Epithelial cell of esophagus (primary cell): ENCODE results near the gene ITPR2.

Experiments
- DNase-seq: peaks from one replicate; pipeline ENCODE4 v3.0.0; 2010; ENCODE audit warnings: low read depth
- H3K4me3 ChIP-seq: 2 replicates; pipeline ENCODE4 v1.5.1; 2011; ENCODE audit warnings: mild to moderate bottlenecking, low read length, control low read depth
- TF ChIP-seq, protein P1 (sequence below): IDR thresholded peaks from 2 replicates; pipeline ENCODE4 v1.5.1; 2011; ENCODE audit warnings: low read depth, mild to moderate bottlenecking, low read length, control low read depth, inconsistent platforms; ENCODE audit not compliant: insufficient read depth; ENCODE audit errors: missing control alignments

The ITPR2 gene

DNA sequence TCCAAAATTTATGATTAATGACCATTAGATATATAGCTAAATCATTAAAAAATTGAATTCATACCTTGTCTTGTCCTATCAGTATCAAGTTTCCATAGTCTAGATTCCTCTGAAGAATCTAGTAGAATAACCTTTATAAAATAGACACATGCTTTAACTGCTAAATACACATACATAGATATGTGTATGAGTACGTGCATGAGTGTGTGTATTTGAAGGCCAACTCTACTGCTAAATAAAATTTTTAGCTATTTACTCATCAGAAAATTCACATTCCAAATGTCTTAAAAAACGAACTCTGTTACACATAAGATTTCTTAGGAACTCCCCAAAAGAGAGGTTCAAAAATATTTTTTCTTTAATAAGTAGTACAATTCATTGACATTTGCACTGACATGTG is 404.6 kb downstream of the ITPR2 start:
- DNase-seq: no peak
- no peak overlapping the region for H3K4me3 ChIP-seq
- TF ChIP-seq, protein P1, sequence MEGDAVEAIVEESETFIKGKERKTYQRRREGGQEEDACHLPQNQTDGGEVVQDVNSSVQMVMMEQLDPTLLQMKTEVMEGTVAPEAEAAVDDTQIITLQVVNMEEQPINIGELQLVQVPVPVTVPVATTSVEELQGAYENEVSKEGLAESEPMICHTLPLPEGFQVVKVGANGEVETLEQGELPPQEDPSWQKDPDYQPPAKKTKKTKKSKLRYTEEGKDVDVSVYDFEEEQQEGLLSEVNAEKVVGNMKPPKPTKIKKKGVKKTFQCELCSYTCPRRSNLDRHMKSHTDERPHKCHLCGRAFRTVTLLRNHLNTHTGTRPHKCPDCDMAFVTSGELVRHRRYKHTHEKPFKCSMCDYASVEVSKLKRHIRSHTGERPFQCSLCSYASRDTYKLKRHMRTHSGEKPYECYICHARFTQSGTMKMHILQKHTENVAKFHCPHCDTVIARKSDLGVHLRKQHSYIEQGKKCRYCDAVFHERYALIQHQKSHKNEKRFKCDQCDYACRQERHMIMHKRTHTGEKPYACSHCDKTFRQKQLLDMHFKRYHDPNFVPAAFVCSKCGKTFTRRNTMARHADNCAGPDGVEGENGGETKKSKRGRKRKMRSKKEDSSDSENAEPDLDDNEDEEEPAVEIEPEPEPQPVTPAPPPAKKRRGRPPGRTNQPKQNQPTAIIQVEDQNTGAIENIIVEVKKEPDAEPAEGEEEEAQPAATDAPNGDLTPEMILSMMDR: no peak

DNA sequence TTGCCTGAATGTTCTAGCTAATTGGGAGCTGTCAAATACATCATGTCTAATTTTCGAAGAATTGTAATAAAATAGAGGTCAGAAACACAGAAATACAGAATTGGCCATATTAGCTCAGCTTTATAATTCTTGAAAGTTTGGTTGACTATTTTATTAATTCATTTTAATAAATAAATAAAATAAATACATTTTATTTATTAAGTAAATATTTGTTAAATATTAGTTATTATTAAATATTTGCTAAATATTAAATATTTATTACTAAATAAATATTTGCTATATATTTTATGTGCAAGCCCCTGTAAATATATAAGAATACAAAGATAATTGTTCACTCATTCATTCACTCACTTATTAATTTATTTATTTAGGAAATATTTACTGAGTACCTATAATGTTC is 406.3 kb downstream of the ITPR2 start:
- TF ChIP-seq, protein P1: no peak
- no peak for DNase-seq
- H3K4me3 ChIP-seq: no peak overlapping the region

DNA sequence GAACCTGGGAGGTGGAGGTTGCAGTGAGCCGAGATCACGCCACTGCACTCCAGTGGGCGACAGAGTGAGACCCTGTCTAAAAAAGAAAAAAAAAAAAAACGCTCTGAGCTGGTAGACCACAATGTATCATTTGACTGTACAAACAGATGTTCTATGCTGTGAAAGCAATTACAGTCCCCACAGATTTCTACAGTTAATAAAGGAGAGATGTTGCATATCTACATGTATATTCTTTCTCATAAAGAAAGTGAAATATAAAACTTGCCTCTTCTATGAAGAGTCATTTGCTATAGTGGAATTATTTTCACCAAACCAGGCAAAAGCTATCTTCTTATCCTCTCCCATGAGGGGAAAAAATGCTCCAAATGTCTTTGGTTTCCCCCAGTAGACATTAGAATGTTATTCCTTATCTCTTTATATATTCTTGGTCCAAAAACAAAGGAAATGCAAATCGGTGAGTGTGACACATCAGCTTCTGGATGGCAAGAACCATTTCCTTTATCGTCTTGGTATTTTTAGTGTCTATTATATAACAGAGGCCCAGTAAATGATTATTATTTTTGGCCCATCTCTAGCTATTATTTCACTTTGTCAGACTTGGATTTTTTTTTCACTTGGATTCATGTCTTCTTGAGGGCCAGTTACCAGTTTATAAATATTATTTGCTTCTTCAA is 407.3 kb downstream of the ITPR2 start:
- no peak overlapping the region for H3K4me3 ChIP-seq
- DNase-seq: no peak
- TF ChIP-seq, protein P1: no peak

DNA sequence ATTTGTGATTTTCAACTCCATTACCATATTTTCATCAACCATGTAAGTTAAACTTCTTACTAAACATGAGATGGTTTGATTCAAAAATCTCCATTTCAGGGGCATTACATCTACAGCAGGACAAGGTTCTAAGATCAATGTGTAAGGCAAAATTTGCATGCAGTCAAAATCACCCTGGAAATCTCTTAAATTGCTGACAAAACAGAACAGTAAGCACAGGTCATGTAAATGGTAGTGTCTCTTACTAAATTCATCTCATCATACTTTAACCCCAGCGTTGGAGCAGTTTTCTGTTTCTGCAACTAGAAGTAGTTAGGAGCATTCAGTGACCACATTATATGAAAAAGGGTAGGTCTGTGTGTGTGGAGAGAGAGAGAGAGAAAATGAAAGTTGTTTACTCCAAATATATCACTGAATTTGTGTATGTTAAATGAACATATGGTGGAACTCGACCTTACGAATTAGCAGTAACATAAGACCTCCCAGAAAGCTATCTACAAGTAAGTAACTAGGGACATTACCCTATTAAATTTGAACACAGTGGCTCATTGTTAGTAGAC is 410.1 kb downstream of the ITPR2 start:
- no peak for DNase-seq
- no peak overlapping the region for H3K4me3 ChIP-seq
- TF ChIP-seq, protein P1: no peak

DNA sequence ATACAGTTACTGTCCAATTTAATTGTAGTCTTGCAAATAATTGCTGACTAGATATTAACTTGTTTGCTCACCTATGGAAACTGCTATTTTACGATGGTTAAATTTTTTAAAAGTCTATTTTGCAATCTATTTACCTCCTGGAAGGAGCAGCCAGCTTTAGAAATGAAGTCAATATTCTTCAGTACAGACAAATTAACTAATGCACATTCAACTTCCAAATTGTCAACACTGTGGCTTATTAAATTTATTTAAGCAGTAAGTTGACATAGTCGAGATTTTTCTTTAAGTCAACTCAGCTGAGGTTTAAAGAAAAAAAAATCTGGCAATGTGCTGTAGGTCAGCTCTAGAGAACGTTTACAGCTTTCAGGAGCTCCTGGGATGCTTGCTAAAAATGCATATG is 416.4 kb downstream of the ITPR2 start:
- no peak overlapping the region for H3K4me3 ChIP-seq
- TF ChIP-seq, protein P1: no peak
- no peak for DNase-seq

DNA sequence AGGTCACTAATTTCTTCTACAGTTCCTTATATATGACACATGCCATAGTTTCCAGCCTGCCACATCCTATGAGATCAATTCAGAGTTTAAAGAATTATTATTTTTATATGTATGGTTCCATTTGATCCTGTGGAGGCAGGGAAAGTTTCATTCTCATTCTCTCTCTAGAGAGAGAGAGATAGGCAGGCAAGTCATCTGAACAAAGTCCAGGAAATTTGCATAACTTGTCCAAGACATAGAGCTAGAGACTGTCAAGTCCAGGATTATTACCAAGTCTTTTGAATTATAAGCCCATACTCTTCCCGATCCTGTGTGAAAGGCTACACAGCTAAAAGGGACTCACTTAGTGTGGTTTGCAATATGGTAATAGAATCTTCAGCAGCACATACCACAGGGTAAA is 422.3 kb downstream of the ITPR2 start:
- TF ChIP-seq, protein P1: no peak
- H3K4me3 ChIP-seq: no peak overlapping the region
- no peak for DNase-seq

DNA sequence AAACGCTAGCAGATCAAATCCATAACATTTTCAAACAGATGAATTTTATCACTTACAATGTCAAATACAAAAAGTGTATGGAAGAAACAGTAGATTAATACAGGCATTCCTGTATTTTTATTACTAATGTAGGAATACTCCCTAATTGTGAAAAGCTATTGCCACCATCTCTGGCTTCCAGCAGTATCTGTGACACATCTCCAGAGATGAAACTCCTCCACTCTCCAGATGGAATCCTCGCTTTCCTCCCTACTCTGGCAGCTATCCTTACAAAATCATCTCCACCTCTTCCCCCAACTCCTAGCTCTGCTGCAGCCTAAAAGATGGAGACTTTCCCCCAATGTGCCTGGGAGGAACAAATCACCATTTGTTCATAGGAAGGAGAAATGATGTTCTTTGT is 426.2 kb downstream of the ITPR2 start:
- TF ChIP-seq, protein P1: no peak
- H3K4me3 ChIP-seq: no peak overlapping the region
- no peak for DNase-seq
